ENCODE data around the gene MED27.
"Not testable (repeated sequence)": the region's sequence is repeated elsewhere in the genome, so short reads cannot be mapped to it uniquely, and the experiment has no call there.

Gene MED27

GRCh38 chr9:131961496-131961880 is 118.2 kb downstream of the MED27 start:
- no peak for FAIRE-seq

DNA sequence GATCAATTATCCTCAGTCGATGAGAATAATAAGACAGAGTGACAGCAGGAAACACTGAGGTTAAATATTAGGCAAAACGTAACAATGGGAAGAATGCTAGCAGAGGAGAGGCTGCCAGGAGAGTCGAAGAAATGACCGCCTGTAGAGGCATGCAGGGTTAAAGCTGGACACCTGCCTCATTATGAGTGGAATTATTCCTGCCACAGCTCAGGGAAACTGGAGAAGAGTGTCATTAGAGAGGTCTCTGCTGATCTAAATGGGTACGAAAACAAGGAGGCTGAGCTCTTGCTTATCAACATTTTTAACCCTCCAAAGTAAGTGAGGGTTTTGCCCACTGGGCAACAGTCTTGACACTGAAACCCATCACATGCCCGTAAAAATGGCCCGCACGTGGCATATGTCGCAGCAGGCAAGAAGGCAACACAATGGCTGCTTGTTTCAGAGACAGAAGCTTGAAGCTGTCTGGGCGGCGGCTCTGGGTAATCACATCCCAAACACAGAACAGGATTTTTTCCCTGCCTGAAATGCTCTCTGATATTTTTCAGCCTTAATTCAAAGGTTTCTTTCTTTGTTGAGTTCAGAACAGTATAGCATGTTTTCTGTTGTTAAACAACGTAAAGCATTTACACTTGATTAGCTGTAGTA is 118.7 kb downstream of the MED27 start:
- no peak for FAIRE-seq

DNA sequence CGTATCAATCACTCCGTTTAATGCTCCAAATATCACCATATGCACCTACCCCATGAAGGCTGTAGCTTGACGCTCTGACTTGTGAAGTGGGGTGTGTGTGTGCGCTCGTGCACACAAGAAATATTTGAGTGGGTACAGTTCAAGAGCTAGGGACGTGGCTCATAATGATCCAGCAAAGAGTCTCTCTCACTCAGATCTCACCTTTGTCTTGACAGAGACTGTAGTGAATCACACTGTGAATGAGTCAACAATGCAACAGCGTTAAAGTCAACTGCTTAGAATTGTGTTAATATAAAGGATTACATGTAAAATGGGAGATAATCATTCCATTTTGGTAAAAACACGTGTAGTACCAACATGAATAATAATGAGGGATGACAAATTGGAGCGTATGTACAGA is 119.4 kb downstream of the MED27 start:
- no peak for FAIRE-seq

GRCh38 chr9:131959887-131960286 is 119.8 kb downstream of the MED27 start:
- FAIRE-seq = no peak

GRCh38 chr9:131959056-131959455 is 120.6 kb downstream of the MED27 start:
- no peak for FAIRE-seq

- FAIRE-seq = no peak
These were observed 125.4 kb downstream of the MED27 start for GRCh38 chr9:131954299-131954698.

DNA sequence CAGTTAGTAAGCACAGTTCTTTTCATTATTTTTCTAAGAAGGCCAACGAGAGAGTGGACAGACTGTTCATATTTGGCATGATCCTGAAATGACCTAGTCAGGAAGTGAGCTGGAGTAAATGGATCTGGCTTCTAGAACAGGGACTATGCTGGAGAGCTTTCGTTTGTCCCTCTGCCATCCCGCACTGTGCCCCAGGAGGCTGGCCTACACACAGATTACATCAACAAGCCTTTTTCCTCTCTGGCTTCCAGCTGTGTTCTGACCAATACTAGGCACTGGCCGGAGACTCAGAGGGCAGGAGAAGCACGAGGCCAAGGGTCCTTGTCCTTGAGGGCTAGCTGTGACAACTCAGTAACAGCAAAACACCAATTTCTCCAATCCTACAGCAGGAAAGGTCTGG is 127.8 kb downstream of the MED27 start:
- FAIRE-seq = no peak

GRCh38 chr9:131951155-131951554 is 128.5 kb downstream of the MED27 start:
- FAIRE-seq = no peak

- no peak for FAIRE-seq
These were observed 129.2 kb downstream of the MED27 start for GRCh38 chr9:131950487-131950886.

DNA sequence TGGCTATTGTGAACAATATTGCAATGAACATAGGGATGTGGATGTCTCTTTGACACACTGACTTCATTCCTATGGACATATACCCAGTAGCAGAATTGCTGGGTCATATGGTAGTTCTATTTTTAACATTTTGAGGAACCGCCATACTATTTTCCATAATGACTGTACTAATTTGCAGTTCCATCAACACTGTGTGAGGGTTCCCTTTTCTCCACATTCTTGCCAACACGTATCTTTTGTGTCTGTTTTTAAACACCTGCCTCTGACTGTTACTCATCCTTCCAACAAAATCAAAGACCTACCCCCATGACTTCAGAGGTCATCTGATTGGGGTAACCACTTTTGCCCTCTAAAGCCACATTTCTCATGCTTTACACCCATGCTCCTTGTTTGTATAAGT is 133.5 kb downstream of the MED27 start:
- no peak for FAIRE-seq

GRCh38 chr9:131943351-131943841 is 136.3 kb downstream of the MED27 start:
- no peak for FAIRE-seq

DNA sequence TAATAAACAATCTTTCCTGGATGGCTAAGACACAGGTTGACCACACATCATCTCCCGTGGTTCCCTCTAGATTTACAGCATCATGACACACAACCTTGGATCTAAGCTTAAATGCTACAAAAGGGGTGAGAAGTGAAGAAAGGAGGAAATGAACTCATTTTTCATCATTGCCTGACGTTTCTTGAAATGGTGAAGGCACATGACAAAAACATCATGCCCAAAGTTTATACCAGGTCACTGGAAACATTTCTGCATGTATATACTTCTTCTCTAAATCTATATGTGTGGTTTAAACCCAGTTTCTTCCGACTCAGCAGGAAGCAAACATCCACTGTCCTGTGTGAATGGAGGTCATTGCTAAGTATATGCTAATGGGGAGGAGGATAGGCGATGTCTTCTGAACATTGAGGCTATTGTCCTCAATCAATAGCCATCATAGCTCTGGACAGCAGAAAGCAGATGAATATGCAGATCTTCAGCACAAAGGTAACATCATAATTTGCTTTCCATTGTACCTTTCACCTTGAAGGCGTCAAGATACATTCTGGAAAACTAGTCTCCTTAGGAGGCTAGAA is 137.4 kb downstream of the MED27 start:
- FAIRE-seq = no peak

DNA sequence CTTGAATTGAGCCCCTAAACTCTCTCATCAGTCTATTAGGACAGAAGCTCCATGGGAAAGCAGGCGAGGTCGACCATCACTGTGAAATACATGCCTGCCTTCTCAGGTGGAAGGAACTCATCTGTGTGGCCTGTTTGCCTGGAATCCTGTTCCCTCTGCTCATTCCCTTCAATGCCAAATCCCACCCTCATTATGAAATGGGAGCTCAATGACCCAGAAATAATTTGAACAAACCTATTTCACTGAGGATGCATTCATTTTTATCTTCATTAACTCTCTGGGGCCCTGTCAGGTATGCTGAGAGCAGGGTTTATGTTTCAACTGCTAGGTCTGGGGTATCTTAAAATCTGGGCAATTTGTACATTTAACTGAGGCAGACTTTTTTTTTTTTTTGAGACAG is 142.2 kb downstream of the MED27 start:
- FAIRE-seq = no peak

DNA sequence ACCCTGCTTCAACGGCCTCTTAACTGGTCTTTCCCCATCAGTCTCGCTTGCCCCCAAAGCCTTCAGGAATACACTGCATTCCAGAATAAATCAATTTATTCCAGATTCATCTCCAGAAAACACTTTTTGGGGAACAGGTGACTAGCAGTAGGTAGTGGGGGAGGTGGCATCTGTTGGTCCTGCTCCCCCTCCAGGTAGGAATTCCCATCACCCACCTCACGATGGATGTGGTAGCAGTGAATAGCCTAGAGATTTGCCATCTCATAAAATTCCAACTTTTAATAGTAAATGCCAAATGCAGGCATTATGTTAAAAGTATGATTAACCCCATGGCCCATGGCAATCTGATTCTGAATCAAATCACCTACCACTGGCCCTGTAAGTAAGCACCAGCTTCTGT is 142.7 kb downstream of the MED27 start:
- no peak for FAIRE-seq

- no peak for FAIRE-seq
These were observed 145.0 kb downstream of the MED27 start for GRCh38 chr9:131934673-131935072.

DNA sequence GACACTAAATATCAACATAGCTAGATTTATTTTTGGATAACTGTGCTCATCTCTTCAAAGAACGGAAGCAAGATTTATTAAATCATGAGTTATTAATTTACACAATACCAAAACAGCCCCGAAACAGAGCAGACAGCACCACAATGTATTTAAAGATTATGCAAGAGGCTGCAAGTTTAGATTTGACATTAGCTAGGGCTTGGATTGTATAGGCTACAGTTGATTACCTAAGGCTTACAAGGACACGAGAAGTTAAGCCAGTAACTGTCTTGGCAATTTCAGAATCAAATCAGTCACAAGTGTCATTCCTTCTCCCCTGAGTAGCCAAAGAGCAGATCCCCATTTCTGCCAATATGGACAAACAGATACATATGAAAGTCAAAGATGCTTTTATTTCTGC is 152.6 kb downstream of the MED27 start:
- no peak for FAIRE-seq

DNA sequence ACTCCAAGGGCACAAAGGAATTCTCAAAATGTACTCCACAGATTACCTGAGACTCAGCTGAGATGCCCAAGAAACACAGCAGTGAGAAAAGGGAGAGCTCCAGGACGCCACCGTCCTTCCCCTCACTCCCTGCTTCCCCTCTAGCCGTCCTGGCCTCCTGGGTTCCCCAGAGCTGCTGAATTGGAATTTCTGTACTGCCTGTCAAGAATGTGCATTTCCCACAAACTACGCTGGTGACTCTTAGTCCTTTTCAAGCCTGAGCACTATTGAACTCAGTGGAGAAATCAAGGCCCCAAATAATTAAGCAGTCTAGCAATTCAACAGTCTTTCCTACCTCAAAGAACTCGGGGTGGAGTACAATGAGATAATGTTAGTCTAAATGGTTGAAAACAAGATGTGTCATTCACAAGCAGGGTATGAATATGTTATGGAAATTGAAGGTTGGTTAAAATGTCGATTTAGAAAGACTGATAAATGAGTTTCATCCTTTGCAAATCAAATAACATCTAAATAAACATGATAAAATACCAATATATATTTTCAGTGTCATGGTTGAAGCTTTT is 153.2 kb downstream of the MED27 start:
- FAIRE-seq = no peak

DNA sequence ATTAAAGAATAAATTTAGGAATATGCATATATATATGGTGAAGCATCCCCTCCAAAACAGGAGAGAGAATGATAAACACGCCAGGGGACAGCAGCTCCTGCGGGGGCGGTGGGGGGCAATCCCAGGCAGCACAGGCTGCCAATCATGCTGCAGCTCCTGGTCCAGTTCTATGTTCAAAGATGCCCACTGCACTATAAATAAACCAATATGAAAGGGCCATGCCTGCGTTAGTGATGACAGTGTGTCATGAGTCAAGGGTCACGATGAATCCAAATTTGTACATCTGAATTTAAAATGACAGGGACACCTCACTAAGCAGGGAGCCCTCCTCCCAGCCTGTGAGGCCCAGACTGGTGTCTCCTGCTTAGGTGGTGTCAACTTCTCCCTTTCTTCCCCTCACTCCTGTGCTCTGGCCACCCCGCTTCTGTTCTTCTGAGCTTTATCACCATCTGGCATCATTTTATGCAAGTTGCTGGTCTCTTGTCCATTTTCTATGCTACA is 153.9 kb downstream of the MED27 start:
- FAIRE-seq = no peak

- FAIRE-seq = no peak
These were observed 155.9 kb downstream of the MED27 start for GRCh38 chr9:131923766-131924165.

DNA sequence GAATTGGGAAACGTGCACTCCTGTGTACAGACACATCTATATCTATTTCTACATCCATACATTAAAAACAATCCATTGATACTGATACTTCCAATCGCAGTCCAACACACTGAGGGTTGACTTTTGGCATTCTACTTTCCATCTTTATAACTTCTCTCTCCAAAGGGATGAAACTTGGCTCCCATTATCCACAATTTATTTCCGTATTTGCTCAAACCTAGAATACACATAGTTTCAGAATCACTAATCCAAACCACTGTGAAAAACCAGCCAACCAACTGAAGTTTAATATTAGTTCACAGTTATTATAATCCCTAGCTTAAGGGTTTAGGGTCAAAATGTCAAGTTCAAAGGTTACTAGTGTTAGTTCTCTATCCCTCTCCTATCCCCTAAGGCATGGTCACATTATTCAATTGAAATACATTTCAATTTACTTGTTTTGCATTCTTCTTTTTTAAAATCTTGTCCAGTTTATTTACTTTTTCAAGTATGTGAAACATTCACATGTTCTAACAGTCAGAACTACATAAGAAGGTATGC is 156.5 kb downstream of the MED27 start:
- no peak for FAIRE-seq

- not testable (repeated sequence) for FAIRE-seq
These were observed 158.0 kb downstream of the MED27 start for GRCh38 chr9:131921635-131922034.

DNA sequence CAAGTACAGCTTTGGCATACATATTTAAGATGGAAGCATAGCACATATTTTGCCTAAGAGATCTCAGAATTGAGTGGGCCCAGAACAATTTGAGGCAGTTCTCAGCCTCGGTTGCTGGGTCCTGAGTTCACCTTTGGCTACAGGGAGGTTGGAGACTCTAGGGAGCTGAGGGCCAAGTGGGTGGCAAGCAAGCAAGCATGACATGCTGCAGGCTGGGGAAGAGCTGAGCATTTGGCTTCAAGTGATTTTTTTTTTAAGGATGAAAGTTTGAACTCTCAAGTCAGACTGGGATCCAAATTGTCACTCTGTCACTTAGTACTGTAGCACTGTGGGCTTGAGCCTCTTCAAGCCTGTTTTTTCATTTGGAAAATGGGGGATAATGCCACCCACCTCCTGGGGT is 160.5 kb downstream of the MED27 start:
- FAIRE-seq = no peak

- no peak for FAIRE-seq
These were observed 161.2 kb downstream of the MED27 start for GRCh38 chr9:131918481-131918880.

- FAIRE-seq = no peak
These were observed 162.7 kb downstream of the MED27 start for GRCh38 chr9:131917009-131917408.

All from colon (tissue), 2 donors.